ENCODE results near the gene KRT71.

DNA sequence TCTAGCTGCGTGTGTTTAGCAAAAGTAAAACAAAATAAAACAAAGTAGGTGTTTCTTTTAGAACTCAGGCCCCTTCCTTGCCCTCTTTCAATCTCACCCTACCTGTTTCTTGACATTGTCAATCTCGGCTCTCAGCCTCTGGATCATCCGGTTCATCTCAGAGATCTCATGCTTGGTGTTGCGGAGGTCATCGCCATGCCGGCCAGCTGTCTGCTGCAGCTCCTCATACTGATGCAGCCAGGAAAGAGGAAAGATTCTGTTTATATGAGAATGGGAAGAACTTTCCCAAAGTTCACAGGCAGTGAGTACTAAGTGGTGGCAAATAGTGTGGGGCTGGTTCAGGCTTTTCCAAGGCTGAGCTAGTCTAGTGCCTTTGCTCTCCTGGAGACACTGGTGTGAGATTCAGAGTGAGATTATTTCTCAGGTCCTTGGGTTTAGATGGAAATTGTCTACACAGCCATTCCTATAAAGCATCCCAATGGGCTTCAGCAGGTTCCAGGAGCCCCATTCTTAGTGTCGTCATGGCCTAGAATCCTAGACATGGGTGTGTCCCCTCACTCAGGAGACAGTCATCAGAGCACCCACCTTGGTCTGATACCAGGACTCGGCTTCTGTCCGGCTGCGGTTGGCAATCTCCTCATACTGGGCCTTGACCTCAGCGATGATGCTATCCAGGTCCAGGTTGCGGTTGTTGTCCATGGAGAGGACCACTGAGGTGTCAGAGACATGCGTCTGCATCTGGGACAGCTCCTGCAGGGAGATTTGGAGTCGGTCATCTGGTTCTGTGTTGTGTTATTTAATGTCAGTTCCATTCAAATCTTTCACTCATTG lies 35.7 kb downstream of the KRT71 start:
- TF ChIP-seq, protein P1, sequence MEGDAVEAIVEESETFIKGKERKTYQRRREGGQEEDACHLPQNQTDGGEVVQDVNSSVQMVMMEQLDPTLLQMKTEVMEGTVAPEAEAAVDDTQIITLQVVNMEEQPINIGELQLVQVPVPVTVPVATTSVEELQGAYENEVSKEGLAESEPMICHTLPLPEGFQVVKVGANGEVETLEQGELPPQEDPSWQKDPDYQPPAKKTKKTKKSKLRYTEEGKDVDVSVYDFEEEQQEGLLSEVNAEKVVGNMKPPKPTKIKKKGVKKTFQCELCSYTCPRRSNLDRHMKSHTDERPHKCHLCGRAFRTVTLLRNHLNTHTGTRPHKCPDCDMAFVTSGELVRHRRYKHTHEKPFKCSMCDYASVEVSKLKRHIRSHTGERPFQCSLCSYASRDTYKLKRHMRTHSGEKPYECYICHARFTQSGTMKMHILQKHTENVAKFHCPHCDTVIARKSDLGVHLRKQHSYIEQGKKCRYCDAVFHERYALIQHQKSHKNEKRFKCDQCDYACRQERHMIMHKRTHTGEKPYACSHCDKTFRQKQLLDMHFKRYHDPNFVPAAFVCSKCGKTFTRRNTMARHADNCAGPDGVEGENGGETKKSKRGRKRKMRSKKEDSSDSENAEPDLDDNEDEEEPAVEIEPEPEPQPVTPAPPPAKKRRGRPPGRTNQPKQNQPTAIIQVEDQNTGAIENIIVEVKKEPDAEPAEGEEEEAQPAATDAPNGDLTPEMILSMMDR (conservative IDR thresholded peaks at IDR 0.05; ENCODE audit: low read depth, low read length) = no peak
- TF ChIP-seq EZH2phosphoT487 (IDR thresholded peaks at IDR 0.05; ENCODE audit: borderline replicate concordance, low read length) = no peak
- TF ChIP-seq EZH2 (IDR thresholded peaks at IDR 0.05; ENCODE audit: low read length, unreplicated experiment) = no peak
